GM12872 (cell line): ENCODE data around the gene VPS13A.

ENCODE experiments used
- TF ChIP-seq, protein P1 (sequence below): IDR thresholded peaks from 3 replicates; pipeline ENCODE4 v1.5.1; 2011; ENCODE audit warnings: low read depth, mild to moderate bottlenecking, low read length, moderate library complexity; ENCODE audit not compliant: insufficient read depth

Gene VPS13A

DNA sequence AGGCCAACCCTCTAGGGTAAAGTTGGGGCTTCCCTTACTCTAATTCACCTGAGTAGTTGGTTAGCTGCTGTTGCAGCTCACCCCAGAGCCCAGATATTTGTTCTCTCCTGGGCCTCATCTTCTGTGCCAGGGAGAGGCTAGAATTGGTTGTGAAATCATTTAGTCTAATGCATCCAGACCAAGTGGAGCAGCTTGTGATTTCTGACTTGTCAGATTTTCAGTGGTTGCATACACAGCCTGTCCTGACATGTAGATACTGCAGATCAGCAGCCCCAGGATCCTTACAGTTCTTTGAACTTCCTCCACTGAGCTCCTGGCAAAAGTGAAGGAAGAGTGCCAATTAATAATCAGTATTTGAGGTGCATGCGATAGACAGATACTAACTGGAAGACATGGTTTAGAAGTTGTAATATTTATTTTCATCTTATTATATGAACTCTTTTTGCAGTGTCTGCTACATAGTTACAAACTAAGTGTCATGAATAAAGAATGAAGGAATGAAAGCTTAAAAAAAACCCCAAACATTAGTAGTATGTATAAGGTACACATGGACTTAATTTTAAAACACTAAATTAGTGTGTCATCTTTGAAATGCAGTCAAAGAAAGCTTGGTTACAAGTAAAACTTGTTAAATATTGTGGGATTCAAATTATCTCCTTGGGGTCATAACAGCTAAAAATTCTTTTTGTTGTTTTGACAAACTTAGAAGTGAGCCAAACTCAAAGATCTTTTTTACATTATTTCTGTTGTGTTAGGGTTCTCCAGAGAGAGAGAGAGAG, 128.5 kb downstream of the VPS13A start:
- TF ChIP-seq, protein P1, sequence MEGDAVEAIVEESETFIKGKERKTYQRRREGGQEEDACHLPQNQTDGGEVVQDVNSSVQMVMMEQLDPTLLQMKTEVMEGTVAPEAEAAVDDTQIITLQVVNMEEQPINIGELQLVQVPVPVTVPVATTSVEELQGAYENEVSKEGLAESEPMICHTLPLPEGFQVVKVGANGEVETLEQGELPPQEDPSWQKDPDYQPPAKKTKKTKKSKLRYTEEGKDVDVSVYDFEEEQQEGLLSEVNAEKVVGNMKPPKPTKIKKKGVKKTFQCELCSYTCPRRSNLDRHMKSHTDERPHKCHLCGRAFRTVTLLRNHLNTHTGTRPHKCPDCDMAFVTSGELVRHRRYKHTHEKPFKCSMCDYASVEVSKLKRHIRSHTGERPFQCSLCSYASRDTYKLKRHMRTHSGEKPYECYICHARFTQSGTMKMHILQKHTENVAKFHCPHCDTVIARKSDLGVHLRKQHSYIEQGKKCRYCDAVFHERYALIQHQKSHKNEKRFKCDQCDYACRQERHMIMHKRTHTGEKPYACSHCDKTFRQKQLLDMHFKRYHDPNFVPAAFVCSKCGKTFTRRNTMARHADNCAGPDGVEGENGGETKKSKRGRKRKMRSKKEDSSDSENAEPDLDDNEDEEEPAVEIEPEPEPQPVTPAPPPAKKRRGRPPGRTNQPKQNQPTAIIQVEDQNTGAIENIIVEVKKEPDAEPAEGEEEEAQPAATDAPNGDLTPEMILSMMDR, result no peak

DNA sequence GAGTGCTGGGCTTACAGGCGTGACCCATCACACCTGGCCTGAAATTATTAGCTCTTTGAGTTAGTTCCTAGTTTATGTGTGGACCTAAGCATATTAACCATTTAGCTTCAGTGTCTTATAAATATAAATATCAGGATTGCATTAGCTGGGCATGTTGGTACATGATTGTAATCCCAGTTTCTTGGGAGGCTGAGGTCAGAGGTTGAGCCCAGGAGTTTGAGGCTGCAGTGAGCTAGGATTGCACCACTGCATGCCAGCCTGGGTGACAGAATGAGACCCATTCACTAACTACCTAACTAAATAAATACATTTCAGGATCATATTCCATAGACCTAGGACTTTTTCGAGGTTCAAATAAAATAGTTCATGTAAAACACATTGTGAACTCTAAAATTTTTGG, 129.8 kb downstream of the VPS13A start:
- TF ChIP-seq, protein P1, result no peak

DNA sequence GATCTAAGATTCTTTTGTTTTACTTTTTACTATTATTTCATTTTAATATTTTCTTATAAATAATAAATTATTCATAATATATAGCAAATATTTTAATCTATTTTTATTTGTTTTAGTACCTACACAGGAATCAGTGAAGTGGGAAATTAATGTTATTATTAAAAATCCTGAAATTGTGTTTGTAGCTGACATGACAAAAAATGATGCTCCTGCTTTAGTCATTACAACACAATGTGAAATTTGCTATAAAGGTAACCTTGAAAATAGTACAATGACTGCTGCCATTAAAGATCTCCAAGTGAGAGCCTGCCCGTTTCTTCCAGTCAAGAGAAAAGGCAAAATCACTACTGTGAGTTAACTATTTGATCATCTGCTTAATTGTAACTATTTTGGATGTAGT, 138.7 kb downstream of the VPS13A start:
- TF ChIP-seq, protein P1, result no peak

DNA sequence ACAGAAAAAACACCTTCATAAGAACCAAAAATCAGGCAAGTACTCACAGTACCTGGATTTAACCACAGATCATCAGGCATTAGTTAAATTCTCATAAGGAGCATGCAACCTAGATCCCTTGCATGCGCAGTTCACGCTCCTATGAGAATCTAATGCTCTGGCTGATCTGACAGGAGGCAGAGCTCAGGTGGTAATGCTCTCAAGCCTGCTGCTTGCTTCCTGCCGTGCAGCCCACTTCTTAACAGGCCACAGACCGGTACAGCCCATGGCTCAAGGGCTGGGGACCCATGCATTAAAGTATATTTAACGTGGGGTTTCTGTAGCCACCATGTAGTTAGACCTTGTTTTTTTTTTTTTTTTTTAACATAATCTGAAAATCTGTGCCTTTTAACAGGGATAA, 147.7 kb downstream of the VPS13A start:
- TF ChIP-seq, protein P1, result no peak

DNA sequence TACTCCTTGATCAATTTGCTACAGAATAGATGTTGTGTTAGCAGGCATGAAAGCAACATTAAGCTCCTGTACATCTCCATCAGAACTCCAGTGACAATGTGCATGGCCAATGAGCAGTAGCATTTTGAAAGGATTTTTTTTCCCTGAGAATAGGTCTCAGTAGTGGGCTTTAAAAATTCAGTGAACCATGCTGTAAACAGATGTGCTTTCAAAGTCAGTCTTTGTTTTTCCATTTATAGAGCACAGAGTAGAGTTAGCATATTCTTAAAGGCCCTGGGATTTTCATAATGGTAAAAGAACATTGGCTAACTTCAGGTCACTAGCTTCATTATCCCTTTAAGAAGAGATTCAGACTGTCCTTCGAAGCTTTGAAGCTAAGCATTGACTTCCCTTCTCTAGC, 150.8 kb downstream of the VPS13A start:
- TF ChIP-seq, protein P1, result no peak

DNA sequence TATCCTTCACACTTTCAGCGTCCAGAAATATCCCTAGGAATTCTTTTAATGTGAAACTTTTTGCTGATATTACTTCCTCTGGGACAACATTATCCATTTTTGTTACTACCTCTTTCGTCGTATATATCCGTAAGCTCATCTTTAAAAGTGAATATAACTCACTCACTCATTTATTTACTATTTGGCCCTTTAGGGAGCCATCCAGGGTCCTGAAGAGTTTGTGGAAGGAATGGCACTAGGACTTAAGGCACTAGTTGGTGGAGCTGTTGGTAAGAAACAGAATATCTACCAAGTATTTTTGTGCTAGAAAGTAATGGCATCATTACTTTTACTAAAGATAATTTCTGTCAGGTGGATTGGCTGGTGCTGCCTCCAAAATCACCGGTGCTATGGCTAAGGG, 192.7 kb downstream of the VPS13A start:
- TF ChIP-seq, protein P1, result no peak

DNA sequence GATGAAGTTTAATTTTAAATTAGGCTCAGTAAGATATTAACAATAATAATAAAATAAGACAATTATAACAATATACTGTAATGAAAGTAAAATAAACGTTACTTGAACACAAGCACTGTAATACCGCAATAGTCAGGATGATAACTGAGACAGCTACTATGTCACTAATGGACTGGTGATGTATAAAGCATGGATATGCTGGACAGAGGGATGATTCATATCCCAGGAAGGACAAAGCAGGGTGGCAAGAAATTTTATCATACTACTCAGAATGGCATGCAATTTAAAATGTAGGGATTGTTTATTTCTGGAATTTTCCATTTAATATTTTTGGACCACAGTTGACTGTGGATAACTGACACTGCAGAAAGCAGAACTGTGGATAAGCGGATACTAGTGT, 196.9 kb downstream of the VPS13A start:
- TF ChIP-seq, protein P1, result no peak
